Measurements from ENCODE around the gene LAMC3. TPM values are rescaled to one million over a fixed set of nuclear protein-coding genes. Genes with fewer than 3 reads are reported as not detected.

Gene LAMC3
- total RNA-seq, 1 experiment from 2014 or later = not detected

DNA sequence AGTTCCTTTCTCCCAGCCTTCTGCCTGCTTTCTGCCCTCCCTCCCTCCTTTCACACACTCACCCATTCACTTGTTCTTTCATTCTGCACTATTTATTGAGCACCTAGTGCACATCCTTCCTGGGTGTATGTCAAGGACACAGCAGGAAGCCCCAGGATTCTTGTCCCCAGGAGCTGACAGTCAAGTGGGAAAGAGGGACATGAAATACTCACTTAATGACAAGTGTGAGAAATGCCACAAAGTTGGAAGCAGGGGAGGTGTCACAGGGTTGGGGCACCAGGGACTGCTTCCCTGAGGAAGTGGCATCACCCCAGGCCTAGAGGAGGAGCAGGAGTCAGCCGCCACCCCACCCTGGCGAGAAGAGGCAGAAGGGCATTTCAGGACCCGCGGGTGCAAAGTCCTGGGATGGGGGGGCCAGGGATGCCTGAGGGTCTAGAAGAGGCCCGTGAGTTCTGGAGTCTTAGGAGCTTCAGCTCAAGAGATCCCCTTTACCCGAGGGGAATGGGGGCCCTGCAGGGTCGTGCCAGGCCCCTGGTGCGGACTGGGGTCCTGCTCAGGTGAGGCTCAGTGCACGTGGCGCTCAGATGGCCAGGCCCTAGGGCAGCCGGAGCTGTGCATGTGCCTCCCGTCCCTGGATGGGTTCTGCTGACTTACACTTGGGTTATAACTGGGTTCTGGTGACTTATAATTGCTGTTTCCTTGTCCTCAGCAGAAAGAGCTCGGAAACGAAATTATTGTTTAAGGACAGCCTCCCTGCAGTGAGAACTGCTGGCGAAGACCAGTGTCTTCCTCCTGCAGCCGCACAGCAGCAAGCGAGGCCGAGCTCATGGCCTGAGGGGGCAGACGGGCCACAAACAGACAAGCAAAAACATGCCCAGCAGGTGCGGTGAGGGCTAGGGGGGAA, 16.9 kb upstream of the LAMC3 start:
- H3K36me3 ChIP-seq = no peaks in the 10 kb centered on the region
- no peaks in the 10 kb centered on the region for H3K9me3 ChIP-seq (replicated peaks)

DNA sequence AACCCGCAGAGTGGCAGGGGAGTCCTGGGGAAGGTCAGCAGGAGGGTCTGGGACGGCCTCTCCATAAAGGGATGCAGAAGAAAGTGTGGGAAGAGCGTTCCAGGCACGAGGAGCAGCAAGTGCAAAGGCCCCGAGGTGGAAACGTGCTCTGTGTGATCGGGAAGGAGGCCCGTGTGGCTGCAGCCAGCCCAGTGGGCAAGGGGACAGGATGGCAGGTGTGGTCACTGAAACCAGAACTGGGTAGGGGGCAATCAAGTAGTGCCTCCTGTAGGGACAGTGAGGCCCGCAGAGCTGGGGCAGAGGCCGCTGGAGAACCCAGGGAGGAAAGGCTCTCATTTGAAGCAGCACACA, 16.3 kb upstream of the LAMC3 start:
- H3K9me3 ChIP-seq (replicated peaks) = no peaks in the 10 kb centered on the region
- no peak overlapping the region for H3K27ac ChIP-seq
- H3K27me3 ChIP-seq (replicated peaks) = 0 out of 2 replicates have a peak, but pooled peaks cover 4% of the 10 kb centered on the region
- no peaks in the 10 kb centered on the region for H3K36me3 ChIP-seq
- H3K4me1 ChIP-seq (replicated peaks) = no peaks in the 10 kb centered on the region
- H3K4me3 ChIP-seq = no peak overlapping the region
- DNase-seq (ENCODE audit: low read depth in 1 of 2, low spot score in 2 of 2) = no peak

More for the DNA sequence above, 16.9 kb upstream of the LAMC3 start:
- H3K27ac ChIP-seq = no peak overlapping the region
- no peak for DNase-seq (ENCODE audit: low read depth in 1 of 2, low spot score in 2 of 2)
- H3K4me3 ChIP-seq = no peak overlapping the region
- no peaks in the 10 kb centered on the region for H3K4me1 ChIP-seq (replicated peaks)
- 0 out of 2 replicates have a peak, but pooled peaks cover 4% of the 10 kb centered on the region for H3K27me3 ChIP-seq (replicated peaks)

DNA sequence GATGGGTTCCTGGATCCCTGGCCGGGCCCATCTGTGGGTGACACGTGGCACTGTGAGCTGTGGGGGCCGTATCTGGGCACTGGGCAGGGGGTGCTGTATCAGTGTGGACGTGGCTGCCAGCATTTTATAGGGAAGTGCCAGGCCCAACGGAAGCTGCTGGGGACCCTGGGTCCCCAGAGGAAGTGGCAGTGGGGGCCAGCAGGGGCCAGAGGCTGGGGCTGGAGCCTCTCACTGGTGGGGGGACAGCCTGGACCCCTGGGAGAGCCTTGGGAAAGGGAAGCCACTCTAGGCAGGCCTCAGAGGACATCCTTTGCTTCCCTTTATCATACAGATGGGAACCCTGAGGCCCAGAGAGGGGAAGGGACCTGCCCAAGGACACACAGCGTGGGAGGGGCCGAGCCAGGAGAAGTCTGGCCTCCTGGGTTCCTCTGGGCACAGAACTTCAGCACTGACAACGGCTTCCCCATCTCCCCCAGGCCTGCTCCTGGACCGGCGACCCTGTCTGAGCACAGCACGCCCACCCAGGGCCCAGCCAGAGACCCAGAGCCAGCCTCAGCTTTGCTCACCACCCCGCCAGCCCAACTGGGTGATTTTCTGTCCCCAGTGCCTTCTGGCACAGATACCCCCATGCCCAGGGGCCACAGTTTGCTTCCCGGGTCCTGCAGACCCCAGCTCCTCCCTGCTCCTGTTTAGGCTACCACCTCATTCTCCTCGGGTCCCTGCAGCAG, 15.5 kb upstream of the LAMC3 start:
- no peak overlapping the region for H3K27ac ChIP-seq
- DNase-seq (ENCODE audit: low read depth in 1 of 2, low spot score in 2 of 2) = no peak
- no peaks in the 10 kb centered on the region for H3K9me3 ChIP-seq (replicated peaks)
- H3K27me3 ChIP-seq (replicated peaks) = peaks cover 3% of the 10 kb centered on the region
- H3K4me1 ChIP-seq (replicated peaks) = peaks cover 3% of the 10 kb centered on the region; the same call in 1 of the 2 replicates
- H3K36me3 ChIP-seq = no peaks in the 10 kb centered on the region
- H3K4me3 ChIP-seq = no peak overlapping the region

DNA sequence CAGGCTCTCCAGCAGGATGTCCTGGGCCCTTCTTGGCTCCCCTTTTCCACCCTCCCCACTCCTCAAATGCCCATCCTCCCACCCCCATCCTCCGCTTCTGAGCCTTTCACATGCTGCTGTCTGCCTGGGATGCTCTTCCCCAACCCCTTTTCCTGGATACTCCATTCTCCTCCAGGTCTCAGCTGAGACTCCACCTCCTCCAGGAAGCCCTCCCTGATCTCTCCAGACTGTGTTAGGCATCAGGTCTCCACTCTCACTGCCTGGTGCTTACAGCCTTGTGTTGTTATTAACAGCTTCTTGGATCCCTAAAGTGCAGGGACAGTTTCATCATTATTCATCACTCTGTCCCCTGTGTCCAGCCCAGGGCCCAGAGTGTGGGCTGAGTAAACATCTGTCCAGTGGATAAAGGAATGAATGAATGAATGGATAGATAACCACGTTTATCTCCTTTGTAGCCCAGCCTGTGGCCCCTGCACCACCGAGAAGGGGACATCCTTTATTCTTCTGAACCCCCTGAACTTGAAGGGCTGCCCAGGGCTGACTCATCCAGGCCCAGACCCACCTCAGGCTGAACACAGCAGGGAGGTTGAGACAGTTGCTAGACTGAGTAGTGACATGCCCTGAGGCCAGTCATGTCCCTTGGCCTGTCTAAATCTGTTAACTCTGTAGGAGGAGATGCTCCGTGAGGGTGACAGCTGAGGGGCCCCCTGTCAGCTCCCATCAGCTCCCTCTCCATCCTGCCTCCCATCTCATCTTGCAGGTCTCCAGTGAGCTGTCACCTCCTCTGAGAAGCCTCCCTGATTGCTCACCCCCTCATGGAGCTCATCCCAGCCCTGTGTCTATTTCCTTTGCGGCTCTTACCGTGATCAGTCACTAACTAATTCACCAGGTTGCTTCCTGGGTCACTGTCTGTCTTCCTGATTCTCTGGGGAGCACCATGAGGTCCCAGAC, 14.6 kb upstream of the LAMC3 start:
- no peak for DNase-seq (ENCODE audit: low read depth in 1 of 2, low spot score in 2 of 2)
- H3K27me3 ChIP-seq (replicated peaks) = peaks cover 8% of the 10 kb centered on the region
- no peaks in the 10 kb centered on the region for H3K36me3 ChIP-seq

DNA sequence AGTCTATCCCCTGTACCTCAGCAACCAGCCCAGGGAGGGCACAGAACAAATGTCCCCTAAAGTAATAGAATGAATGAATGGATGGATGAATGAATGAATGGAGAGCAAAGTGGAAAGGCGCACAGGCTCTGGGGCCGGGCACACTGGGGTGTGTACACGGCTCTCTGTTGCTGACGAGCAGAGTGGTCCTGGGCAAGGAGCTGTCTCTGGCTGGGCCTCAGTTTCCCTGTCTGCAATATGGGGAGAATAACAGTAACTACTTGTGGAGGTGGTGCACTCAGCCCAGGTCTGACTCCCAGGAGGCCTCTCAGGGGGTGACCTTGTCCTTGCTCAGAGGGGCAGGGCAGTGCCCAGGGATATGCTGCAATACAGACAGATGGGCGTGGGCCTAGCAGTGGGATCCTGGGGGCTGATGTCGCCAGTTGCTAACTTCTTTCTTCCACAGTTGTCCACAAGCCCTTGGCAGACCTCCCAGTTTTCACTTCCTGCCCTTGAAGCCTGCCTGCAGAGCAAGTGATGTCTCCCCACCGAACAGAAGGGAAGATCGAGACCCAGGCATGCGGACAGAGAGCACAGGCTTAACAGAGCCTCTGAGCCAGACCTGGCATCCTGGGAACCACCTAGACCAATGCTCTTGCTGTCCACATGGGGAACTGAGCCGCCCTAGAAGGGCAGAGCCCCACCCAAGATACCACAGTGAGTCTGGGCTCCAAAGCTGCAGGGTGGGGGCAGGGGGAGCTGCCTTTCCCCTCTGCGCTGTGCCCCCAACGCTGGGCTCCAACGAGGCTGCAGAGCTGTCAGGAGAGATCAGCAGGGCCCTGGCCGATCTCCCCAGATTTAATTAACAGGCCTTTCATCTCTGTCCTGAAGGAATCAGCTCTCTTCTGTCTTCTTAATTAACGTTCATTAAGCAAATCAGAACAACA, 13.6 kb upstream of the LAMC3 start:
- Histone ChIP-seq H3K27me3 (replicated peaks) (peaks cover 8% of the 10 kb centered on the region), H3K4me3 (no peak overlapping the region), H3K9me3 (replicated peaks) (no peaks in the 10 kb centered on the region), H3K4me1 (replicated peaks) (peaks cover 6% of the 10 kb centered on the region; the same call in 1 of the 2 replicates), H3K27ac (no peak overlapping the region), H3K36me3 (no peaks in the 10 kb centered on the region)
- no peak for DNase-seq (ENCODE audit: low read depth in 1 of 2, low spot score in 2 of 2)

More for the DNA sequence above, 14.6 kb upstream of the LAMC3 start:
- Histone ChIP-seq H3K27ac (no peak overlapping the region), H3K4me1 (replicated peaks) (peaks cover 6% of the 10 kb centered on the region; the same call in 1 of the 2 replicates), H3K9me3 (replicated peaks) (no peaks in the 10 kb centered on the region), H3K4me3 (no peak overlapping the region)

DNA sequence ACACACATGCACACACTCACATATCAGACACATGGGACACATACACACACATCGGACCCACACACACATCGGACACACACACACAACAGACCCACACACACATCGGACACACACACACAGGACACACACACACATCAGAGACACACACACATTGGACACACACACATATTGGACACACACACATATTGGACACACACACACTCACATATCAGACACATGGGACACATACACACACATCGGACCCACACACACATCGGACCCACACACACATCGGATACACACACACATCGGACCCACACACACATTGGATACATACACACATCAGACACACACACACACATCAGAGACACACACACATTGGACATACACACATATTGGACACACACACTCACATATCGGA, 12.8 kb upstream of the LAMC3 start:
- no peak for DNase-seq (ENCODE audit: low read depth in 1 of 2, low spot score in 2 of 2)
- H3K27ac ChIP-seq = no peak overlapping the region

DNA sequence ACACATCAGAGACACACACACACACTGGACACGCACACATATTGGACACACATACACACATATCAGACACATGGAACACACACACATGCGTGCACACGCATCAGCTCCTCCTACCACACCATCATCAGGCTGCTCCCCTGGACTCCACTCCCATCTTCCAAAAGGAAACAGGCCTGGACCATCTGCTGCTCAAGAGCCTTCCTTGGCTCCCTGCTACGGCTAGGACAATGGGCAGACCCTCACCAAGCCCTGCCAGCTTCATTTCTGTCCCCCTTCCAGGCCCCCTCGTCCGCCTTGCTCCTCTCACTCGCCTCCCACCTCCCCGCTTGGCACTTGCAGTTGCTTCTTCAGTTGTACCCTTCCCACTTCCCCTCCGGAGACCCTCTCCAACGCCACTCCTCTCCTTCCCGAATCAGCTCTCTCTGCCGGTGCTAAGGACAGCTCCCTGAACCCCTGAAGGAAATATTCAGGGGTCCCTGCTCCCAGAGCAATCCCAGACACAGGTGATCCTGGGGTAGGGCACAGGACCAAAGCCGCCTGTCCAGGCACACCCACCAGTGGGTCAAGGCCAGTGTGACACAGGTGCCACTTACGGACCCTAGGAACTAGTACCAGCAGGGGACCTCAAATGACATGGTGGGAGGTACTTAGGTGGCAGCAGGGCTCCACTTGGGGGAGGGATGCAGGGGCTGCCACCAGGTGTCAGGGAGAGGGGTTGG, 12.1 kb upstream of the LAMC3 start:
- Histone ChIP-seq H3K4me1 (replicated peaks) (peaks cover 6% of the 10 kb centered on the region; the same call in 1 of the 2 replicates), H3K27ac (no peak overlapping the region), H3K36me3 (no peaks in the 10 kb centered on the region), H3K4me3 (no peak overlapping the region), H3K9me3 (replicated peaks) (no peaks in the 10 kb centered on the region), H3K27me3 (replicated peaks) (peaks cover 16% of the 10 kb centered on the region)
- no peak for DNase-seq (ENCODE audit: low read depth in 1 of 2, low spot score in 2 of 2)

More for the DNA sequence above, 12.8 kb upstream of the LAMC3 start:
- Histone ChIP-seq H3K4me3 (no peak overlapping the region), H3K4me1 (replicated peaks) (peaks cover 6% of the 10 kb centered on the region; the same call in 1 of the 2 replicates), H3K36me3 (no peaks in the 10 kb centered on the region), H3K27me3 (replicated peaks) (peaks cover 10% of the 10 kb centered on the region), H3K9me3 (replicated peaks) (no peaks in the 10 kb centered on the region)

DNA sequence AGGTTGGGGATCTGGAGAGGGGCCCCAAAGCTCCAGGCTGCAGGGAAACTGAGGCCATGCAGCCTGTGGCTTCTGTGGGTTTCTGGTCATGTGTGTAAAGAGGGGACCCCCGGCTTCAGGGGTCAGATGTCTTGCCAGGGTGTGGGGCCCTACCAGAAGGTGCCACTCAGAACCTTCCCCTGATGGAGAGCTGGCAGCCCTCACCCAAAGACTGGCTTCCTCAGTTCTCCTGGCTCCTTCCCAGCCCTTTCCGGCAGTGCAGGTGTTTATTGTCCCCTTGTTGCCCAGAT, 11.6 kb upstream of the LAMC3 start:
- H3K4me3 ChIP-seq = no peak overlapping the region
- peaks cover 21% of the 10 kb centered on the region for H3K27me3 ChIP-seq (replicated peaks)
- H3K4me1 ChIP-seq (replicated peaks) = peaks cover 6% of the 10 kb centered on the region; the same call in 1 of the 2 replicates
- H3K27ac ChIP-seq = no peak overlapping the region
- DNase-seq (ENCODE audit: low read depth in 1 of 2, low spot score in 2 of 2) = no peak
- H3K36me3 ChIP-seq = no peaks in the 10 kb centered on the region
- no peaks in the 10 kb centered on the region for H3K9me3 ChIP-seq (replicated peaks)

DNA sequence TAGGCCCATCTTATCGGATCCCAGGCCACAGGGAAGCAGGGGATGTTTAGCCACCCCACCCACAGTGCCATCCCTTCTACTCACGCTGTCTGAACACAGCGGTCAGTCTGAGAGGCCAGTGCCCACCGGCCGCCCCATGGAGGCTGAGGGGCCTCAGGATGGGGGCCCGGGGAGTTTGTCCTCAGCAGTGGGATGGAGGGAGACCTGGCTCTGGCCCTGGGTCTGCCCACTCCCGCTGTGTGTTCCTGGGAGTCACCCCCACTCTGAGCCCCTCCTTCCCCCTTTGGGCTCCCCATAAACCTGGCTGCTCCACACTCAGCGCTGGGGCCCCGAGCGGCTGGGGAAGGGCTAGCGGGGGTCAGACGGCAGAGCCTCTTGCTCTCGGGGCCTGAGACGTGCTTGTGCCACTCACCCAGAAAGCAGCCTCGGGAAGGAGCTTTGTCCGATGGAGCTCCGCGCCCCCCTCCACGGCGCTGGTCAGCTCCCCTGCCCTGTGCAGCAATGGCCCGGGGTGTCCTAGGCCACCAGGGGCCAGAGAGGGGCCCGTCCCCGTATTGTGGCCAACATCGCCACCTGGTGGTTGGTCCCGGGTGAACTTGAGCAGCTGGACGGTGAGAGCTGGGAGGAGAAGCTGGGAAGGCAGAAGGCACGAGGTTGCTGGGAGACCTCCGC, 10.9 kb upstream of the LAMC3 start:
- DNase-seq (ENCODE audit: low read depth in 1 of 2, low spot score in 2 of 2) = peak; percentile 53 to 72
- no peak overlapping the region for H3K27ac ChIP-seq
- peaks cover 6% of the 10 kb centered on the region; the same call in 1 of the 2 replicates for H3K4me1 ChIP-seq (replicated peaks)
- H3K4me3 ChIP-seq = no peak overlapping the region
- H3K27me3 ChIP-seq (replicated peaks) = peaks cover 22% of the 10 kb centered on the region
- no peaks in the 10 kb centered on the region for H3K36me3 ChIP-seq
- no peaks in the 10 kb centered on the region for H3K9me3 ChIP-seq (replicated peaks)

DNA sequence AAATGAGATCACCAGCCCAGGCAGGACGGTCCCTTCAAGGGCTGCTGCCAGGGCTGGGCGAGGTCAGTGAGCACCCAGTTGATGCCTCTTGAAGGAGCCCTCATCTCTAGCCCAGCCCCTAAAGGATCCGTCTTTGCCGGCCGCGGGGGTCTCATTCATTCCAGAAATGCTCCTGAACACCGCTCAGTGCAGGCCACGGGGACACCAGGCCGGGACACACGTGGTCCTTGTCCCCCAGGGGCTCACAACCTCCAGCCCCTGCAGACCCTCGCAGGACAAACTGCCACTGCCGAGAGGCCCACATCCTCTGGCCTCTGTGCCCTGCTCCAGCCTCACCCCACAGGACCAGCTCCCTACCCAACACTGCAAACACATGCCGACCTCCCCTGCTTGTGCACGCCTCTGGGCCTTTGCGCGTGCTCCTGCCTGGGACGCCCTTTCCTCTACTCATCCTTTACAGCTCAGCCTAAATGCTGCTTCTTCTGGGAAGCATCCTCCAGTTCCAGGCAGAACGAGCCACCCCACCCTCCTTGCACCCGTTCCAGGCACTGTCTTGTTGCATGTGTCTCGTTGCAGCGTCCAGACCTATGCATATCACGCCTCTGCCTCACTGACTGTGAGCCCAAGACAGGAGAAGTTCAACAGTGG, 10.3 kb upstream of the LAMC3 start:
- Histone ChIP-seq H3K27ac (no peak overlapping the region), H3K27me3 (replicated peaks) (peaks cover 22% of the 10 kb centered on the region), H3K4me1 (replicated peaks) (peaks cover 6% of the 10 kb centered on the region; the same call in 1 of the 2 replicates), H3K9me3 (replicated peaks) (no peaks in the 10 kb centered on the region), H3K36me3 (no peaks in the 10 kb centered on the region), H3K4me3 (no peak overlapping the region)
- DNase-seq (ENCODE audit: low read depth in 1 of 2, low spot score in 2 of 2) = no peak

DNA sequence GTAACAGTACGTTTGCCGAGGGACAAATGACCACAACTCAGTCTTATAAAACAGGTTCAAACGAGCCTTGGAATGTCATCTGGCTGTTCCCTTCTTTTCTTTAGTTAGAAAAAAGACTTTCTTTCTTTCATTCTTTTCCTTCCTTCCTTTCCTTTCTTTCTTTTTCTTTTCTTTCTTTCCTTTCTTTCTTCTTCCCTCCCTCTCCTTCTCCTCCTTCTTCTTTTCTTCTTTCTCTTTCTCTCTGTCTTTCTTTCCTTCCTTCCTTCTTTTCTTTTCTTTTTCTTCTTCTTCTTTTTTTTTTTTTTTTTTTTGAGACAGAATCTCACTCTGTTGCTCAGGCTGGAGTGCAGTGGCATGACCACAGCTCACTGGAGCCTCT, 9.7 kb upstream of the LAMC3 start:
- Histone ChIP-seq H3K36me3 (no peaks in the 10 kb centered on the region), H3K9me3 (replicated peaks) (no peaks in the 10 kb centered on the region), H3K4me1 (replicated peaks) (peaks cover 6% of the 10 kb centered on the region; the same call in 1 of the 2 replicates), H3K27me3 (replicated peaks) (peaks cover 22% of the 10 kb centered on the region), H3K4me3 (no peak overlapping the region), H3K27ac (no peak overlapping the region)
- no peak for DNase-seq (ENCODE audit: low read depth in 1 of 2, low spot score in 2 of 2)

All from SJSA1 (cell line).